ENCODE data around the gene LRP1B. TPM values are rescaled to one million over a fixed set of nuclear protein-coding genes. Genes with fewer than 3 reads are reported as not detected.

LRP1B gene
- total RNA-seq, 2 experiments from 2014 or later, result not detected

- Mint-ChIP-seq H3K27ac (no peak overlapping the region), H3K36me3 (no peaks in the 10 kb centered on the region), H3K4me3 (no peak overlapping the region), H3K27me3 (no peaks in the 10 kb centered on the region), H3K4me1 (ENCODE audit: low read depth) (no peaks in the 10 kb centered on the region), H3K9me3 (peaks cover 10% of the 10 kb centered on the region)
- CTCF ChIA-PET, result no interaction called here
- intact Hi-C loops (cut with micrococcal nuclease), result no loop called here
- POLR2A ChIA-PET, result no interaction called here
- no peak for DNase-seq
These were observed 427.3 kb downstream of the LRP1B start for GRCh38 chr2:141703501-141703900.

GRCh38 chr2:141701618-141702017 is 429.2 kb downstream of the LRP1B start:
- no peak overlapping the region for H3K27ac Mint-ChIP-seq
- H3K9me3 Mint-ChIP-seq, result peaks cover 9% of the 10 kb centered on the region
- CTCF ChIA-PET, result no interaction called here
- intact Hi-C loops (cut with micrococcal nuclease), result no loop called here
- no peak overlapping the region for H3K4me3 Mint-ChIP-seq
- no peak for DNase-seq
- H3K36me3 Mint-ChIP-seq, result no peaks in the 10 kb centered on the region
- H3K4me1 Mint-ChIP-seq (ENCODE audit: low read depth), result no peaks in the 10 kb centered on the region
- H3K27me3 Mint-ChIP-seq, result no peaks in the 10 kb centered on the region
- POLR2A ChIA-PET, result no interaction called here

GRCh38 chr2:141699573-141699972 is 431.2 kb downstream of the LRP1B start:
- no peaks in the 10 kb centered on the region for H3K36me3 Mint-ChIP-seq
- POLR2A ChIA-PET, result no interaction called here

GRCh38 chr2:141698500-141698899 is 432.3 kb downstream of the LRP1B start:
- ChIA-PET POLR2A (no interaction called here), CTCF (no interaction called here)
- Mint-ChIP-seq H3K4me1 (ENCODE audit: low read depth) (no peaks in the 10 kb centered on the region), H3K9me3 (peaks cover 9% of the 10 kb centered on the region), H3K36me3 (no peaks in the 10 kb centered on the region), H3K27me3 (no peaks in the 10 kb centered on the region), H3K27ac (no peak overlapping the region), H3K4me3 (no peak overlapping the region)
- DNase-seq, result no peak
- intact Hi-C loops (cut with micrococcal nuclease), result no loop called here

More at GRCh38 chr2:141699573-141699972, 431.2 kb downstream of the LRP1B start:
- Mint-ChIP-seq H3K4me1 (ENCODE audit: low read depth) (no peaks in the 10 kb centered on the region), H3K27me3 (no peaks in the 10 kb centered on the region), H3K4me3 (no peak overlapping the region), H3K27ac (no peak overlapping the region), H3K9me3 (peaks cover 6% of the 10 kb centered on the region)
- intact Hi-C loops (cut with micrococcal nuclease), result no loop called here
- CTCF ChIA-PET, result no interaction called here
- no peak for DNase-seq

- ChIA-PET POLR2A (no interaction called here), CTCF (no interaction called here)
- DNase-seq, result no peak
- Mint-ChIP-seq H3K27me3 (no peaks in the 10 kb centered on the region), H3K27ac (no peak overlapping the region), H3K4me1 (ENCODE audit: low read depth) (no peaks in the 10 kb centered on the region), H3K4me3 (no peak overlapping the region), H3K36me3 (no peaks in the 10 kb centered on the region), H3K9me3 (peaks cover 14% of the 10 kb centered on the region)
- intact Hi-C loops (cut with micrococcal nuclease), result no loop called here
These were observed 433.8 kb downstream of the LRP1B start for GRCh38 chr2:141697035-141697434.

- no peak overlapping the region for H3K4me3 Mint-ChIP-seq
- CTCF ChIA-PET, result no interaction called here
- H3K27me3 Mint-ChIP-seq, result no peaks in the 10 kb centered on the region
- POLR2A ChIA-PET, result no interaction called here
- H3K4me1 Mint-ChIP-seq (ENCODE audit: low read depth), result no peaks in the 10 kb centered on the region
- DNase-seq, result no peak
- H3K27ac Mint-ChIP-seq, result no peak overlapping the region
- intact Hi-C loops (cut with micrococcal nuclease), result no loop called here
- no peaks in the 10 kb centered on the region for H3K36me3 Mint-ChIP-seq
- peaks cover 18% of the 10 kb centered on the region for H3K9me3 Mint-ChIP-seq
These were observed 436.6 kb downstream of the LRP1B start for GRCh38 chr2:141694180-141694579.

- Mint-ChIP-seq H3K36me3 (no peaks in the 10 kb centered on the region), H3K9me3 (peaks cover 18% of the 10 kb centered on the region), H3K4me3 (no peak overlapping the region), H3K4me1 (ENCODE audit: low read depth) (no peaks in the 10 kb centered on the region), H3K27me3 (no peaks in the 10 kb centered on the region), H3K27ac (no peak overlapping the region)
- DNase-seq, result no peak
- intact Hi-C loops (cut with micrococcal nuclease), result no loop called here
- POLR2A ChIA-PET, result no interaction called here
- CTCF ChIA-PET, result no interaction called here
These were observed 438.0 kb downstream of the LRP1B start for GRCh38 chr2:141692829-141693228.

- Mint-ChIP-seq H3K4me1 (ENCODE audit: low read depth) (no peaks in the 10 kb centered on the region), H3K4me3 (no peak overlapping the region), H3K9me3 (peaks cover 6% of the 10 kb centered on the region), H3K36me3 (no peaks in the 10 kb centered on the region), H3K27me3 (no peaks in the 10 kb centered on the region), H3K27ac (no peak overlapping the region)
- ChIA-PET CTCF (no interaction called here), POLR2A (no interaction called here)
- intact Hi-C loops (cut with micrococcal nuclease), result no loop called here
- no peak for DNase-seq
These were observed 454.7 kb downstream of the LRP1B start for GRCh38 chr2:141676139-141676538.

- no peak for DNase-seq
- H3K4me3 Mint-ChIP-seq, result no peak overlapping the region
- ChIA-PET POLR2A (no interaction called here), CTCF (interaction anchor here (0.6 kb wide), 1 partner anchor 977 kb away, joined by 3 read pairs; no protein-coding TSS in a partner anchor)
- no peaks in the 10 kb centered on the region for H3K4me1 Mint-ChIP-seq (ENCODE audit: low read depth)
- peaks cover 30% of the 10 kb centered on the region for H3K9me3 Mint-ChIP-seq
- intact Hi-C loops (cut with micrococcal nuclease), result no loop called here
- no peak overlapping the region for H3K27ac Mint-ChIP-seq
- H3K36me3 Mint-ChIP-seq, result no peaks in the 10 kb centered on the region
- no peaks in the 10 kb centered on the region for H3K27me3 Mint-ChIP-seq
These were observed 464.6 kb downstream of the LRP1B start for GRCh38 chr2:141666191-141666590.

GRCh38 chr2:141660232-141660631 is 470.6 kb downstream of the LRP1B start:
- Mint-ChIP-seq H3K27me3 (no peaks in the 10 kb centered on the region), H3K36me3 (no peaks in the 10 kb centered on the region), H3K27ac (no peak overlapping the region), H3K4me1 (ENCODE audit: low read depth) (no peaks in the 10 kb centered on the region), H3K4me3 (no peak overlapping the region), H3K9me3 (peaks cover 35% of the 10 kb centered on the region)
- POLR2A ChIA-PET, result no interaction called here
- intact Hi-C loops (cut with micrococcal nuclease), result no loop called here
- CTCF ChIA-PET, result no interaction called here
- DNase-seq, result no peak

- DNase-seq, result no peak
- Mint-ChIP-seq H3K9me3 (peaks cover 9% of the 10 kb centered on the region), H3K27ac (no peak overlapping the region), H3K27me3 (no peaks in the 10 kb centered on the region), H3K4me3 (no peak overlapping the region), H3K4me1 (ENCODE audit: low read depth) (no peaks in the 10 kb centered on the region), H3K36me3 (no peaks in the 10 kb centered on the region)
- intact Hi-C loops (cut with micrococcal nuclease), result no loop called here
- POLR2A ChIA-PET, result no interaction called here
- CTCF ChIA-PET, result interaction anchor here (0.6 kb wide), 1 partner anchor 1305 kb away, joined by 3 read pairs; no protein-coding TSS in a partner anchor
These were observed 476.5 kb downstream of the LRP1B start for GRCh38 chr2:141654311-141654710.

GRCh38 chr2:141653184-141653583 is 477.6 kb downstream of the LRP1B start:
- Mint-ChIP-seq H3K9me3 (peaks cover 13% of the 10 kb centered on the region), H3K4me1 (ENCODE audit: low read depth) (no peaks in the 10 kb centered on the region), H3K27me3 (no peaks in the 10 kb centered on the region), H3K4me3 (no peak overlapping the region), H3K27ac (no peak overlapping the region), H3K36me3 (no peaks in the 10 kb centered on the region)
- DNase-seq, result no peak
- intact Hi-C loops (cut with micrococcal nuclease), result no loop called here
- ChIA-PET POLR2A (no interaction called here), CTCF (no interaction called here)

GRCh38 chr2:141652308-141652707 is 478.5 kb downstream of the LRP1B start:
- no peak overlapping the region for H3K27ac Mint-ChIP-seq
- no peaks in the 10 kb centered on the region for H3K4me1 Mint-ChIP-seq (ENCODE audit: low read depth)
- no peaks in the 10 kb centered on the region for H3K36me3 Mint-ChIP-seq
- peaks cover 13% of the 10 kb centered on the region for H3K9me3 Mint-ChIP-seq
- CTCF ChIA-PET, result no interaction called here
- no peaks in the 10 kb centered on the region for H3K27me3 Mint-ChIP-seq
- no peak for DNase-seq
- H3K4me3 Mint-ChIP-seq, result no peak overlapping the region
- intact Hi-C loops (cut with micrococcal nuclease), result no loop called here
- POLR2A ChIA-PET, result no interaction called here

- no peaks in the 10 kb centered on the region for H3K4me1 Mint-ChIP-seq (ENCODE audit: low read depth)
- H3K36me3 Mint-ChIP-seq, result no peaks in the 10 kb centered on the region
- H3K9me3 Mint-ChIP-seq, result peaks cover 15% of the 10 kb centered on the region
- no peak for DNase-seq
- ChIA-PET CTCF (no interaction called here), POLR2A (no interaction called here)
- H3K27ac Mint-ChIP-seq, result no peak overlapping the region
- H3K4me3 Mint-ChIP-seq, result no peak overlapping the region
- intact Hi-C loops (cut with micrococcal nuclease), result no loop called here
- H3K27me3 Mint-ChIP-seq, result no peaks in the 10 kb centered on the region
These were observed 483.5 kb downstream of the LRP1B start for GRCh38 chr2:141647353-141647752.

All from activated CD4-positive, alpha-beta memory T cell treated with anti-CD3 and anti-CD28 coated beads for 36 hours (primary cell).